Trophoblast cell (in vitro differentiated cells and primary cell): ENCODE data around the gene PIAS1.
"Not testable (repeated sequence)": the region's sequence is repeated elsewhere in the genome, so short reads cannot be mapped to it uniquely, and the experiment has no call there.

ENCODE experiments used
- DNase-seq, 2 donors: peaks; one replicate each; pipeline ENCODE4 v3.0.0-alpha.2; 2016
- H2AFZ ChIP-seq: 2 replicates; pipeline ENCODE4 v1.6.1; 2013; ENCODE audit warnings: low read length, moderate library complexity, mild to moderate bottlenecking; ENCODE audit not compliant: insufficient read depth, poor library complexity
- H2AK5ac ChIP-seq: 2 replicates; pipeline ENCODE4 v1.6.1; 2013; ENCODE audit warnings: mild to moderate bottlenecking, low read length
- H2BK120ac ChIP-seq: 2 replicates; pipeline ENCODE4 v1.6.1; 2013; ENCODE audit warnings: low read length, mild to moderate bottlenecking, moderate library complexity; ENCODE audit not compliant: insufficient read depth, poor library complexity
- H2BK12ac ChIP-seq: 2 replicates; pipeline ENCODE4 v1.6.1; 2013; ENCODE audit warnings: mild to moderate bottlenecking, low read length, moderate library complexity
- H2BK5ac ChIP-seq: 2 replicates; pipeline ENCODE4 v1.6.1; 2013; ENCODE audit warnings: low read length, low read depth, moderate library complexity, mild to moderate bottlenecking; ENCODE audit not compliant: poor library complexity
- H3K14ac ChIP-seq: 2 replicates; pipeline ENCODE4 v1.6.1; 2013; ENCODE audit warnings: mild to moderate bottlenecking, low read length
- H3K18ac ChIP-seq: 2 replicates; pipeline ENCODE4 v1.6.1; 2013; ENCODE audit warnings: mild to moderate bottlenecking, low read length
- H3K23ac ChIP-seq: 2 replicates; pipeline ENCODE4 v1.6.1; 2013; ENCODE audit warnings: low read length
- H3K27ac ChIP-seq: 2 replicates; pipeline ENCODE4 v1.5.1; 2013; ENCODE audit warnings: low read depth, mild to moderate bottlenecking, inconsistent platforms, low read length, moderate library complexity
- H3K27me3 ChIP-seq: 2 replicates; pipeline ENCODE4 v1.6.1; 2013; ENCODE audit warnings: inconsistent platforms, mild to moderate bottlenecking, low read length, moderate library complexity; ENCODE audit not compliant: insufficient read depth
- H3K36me3 ChIP-seq, 2 experiments: 1 replicate in 1 of 2; 2 replicates in 1 of 2; pipeline ENCODE4 v1.6.1; 2013; ENCODE audit warnings: low read length in 2 of 2, mild to moderate bottlenecking in 2 of 2, moderate library complexity in 1 of 2; ENCODE audit not compliant: insufficient read depth in 2 of 2, control insufficient read depth in 1 of 2
- H3K4ac ChIP-seq: 2 replicates; pipeline ENCODE4 v1.6.1; 2013; ENCODE audit warnings: low read depth, mild to moderate bottlenecking, low read length, moderate library complexity
- H3K4me1 ChIP-seq, 2 experiments: 1 replicate in 1 of 2; 2 replicates in 1 of 2; pipeline ENCODE4 v1.6.1; 2013; ENCODE audit warnings: low read length in 2 of 2, mild to moderate bottlenecking in 2 of 2, moderate library complexity in 1 of 2; ENCODE audit not compliant: insufficient read depth in 2 of 2, control insufficient read depth in 1 of 2
- H3K4me2 ChIP-seq: 2 replicates; pipeline ENCODE4 v1.6.1; 2013; ENCODE audit warnings: inconsistent platforms, mild to moderate bottlenecking, low read length, moderate library complexity
- H3K4me3 ChIP-seq: 2 replicates; pipeline ENCODE4 v1.5.1; 2013; ENCODE audit warnings: mild to moderate bottlenecking, low read depth, low read length, inconsistent platforms
- H3K79me1 ChIP-seq: one replicate; pipeline ENCODE4 v1.6.1; 2013; ENCODE audit warnings: low read length
- H3K79me2 ChIP-seq: 2 replicates; pipeline ENCODE4 v1.6.1; 2013; ENCODE audit warnings: low read length, mild to moderate bottlenecking; ENCODE audit not compliant: control insufficient read depth, insufficient read depth, poor library complexity
- H3K9ac ChIP-seq: 2 replicates; pipeline ENCODE4 v1.6.1; 2013; ENCODE audit warnings: mild to moderate bottlenecking, low read length
- H3K9me3 ChIP-seq: 2 replicates; pipeline ENCODE4 v1.6.1; 2013; ENCODE audit warnings: low read depth, mild to moderate bottlenecking, control low read depth, inconsistent platforms, low read length; ENCODE audit not compliant: insufficient read depth
- H4K12ac ChIP-seq: 2 replicates; pipeline ENCODE4 v1.6.1; 2013; ENCODE audit warnings: low read depth, mild to moderate bottlenecking, low read length, moderate library complexity
- H4K8ac ChIP-seq: 2 replicates; pipeline ENCODE4 v1.6.1; 2013; ENCODE audit warnings: low read depth, mild to moderate bottlenecking, low read length, moderate library complexity
- H4K91ac ChIP-seq: one replicate; pipeline ENCODE4 v1.6.1; 2013; ENCODE audit warnings: low read depth, mild to moderate bottlenecking, low read length, moderate library complexity
- WGBS: extraction: QIAGEN DNeasy Blood & Tissue Kit; methylation state at CpG from one replicate; pipeline ENCODE4 v1.1.7; 2013; ENCODE audit warnings: missing lambda C conversion rate; ENCODE audit not compliant: insufficient read length, insufficient coverage; ENCODE audit errors: extremely low coverage; 5-methylcytosine and 5-hydroxymethylcytosine counted together

PIAS1 gene

DNA sequence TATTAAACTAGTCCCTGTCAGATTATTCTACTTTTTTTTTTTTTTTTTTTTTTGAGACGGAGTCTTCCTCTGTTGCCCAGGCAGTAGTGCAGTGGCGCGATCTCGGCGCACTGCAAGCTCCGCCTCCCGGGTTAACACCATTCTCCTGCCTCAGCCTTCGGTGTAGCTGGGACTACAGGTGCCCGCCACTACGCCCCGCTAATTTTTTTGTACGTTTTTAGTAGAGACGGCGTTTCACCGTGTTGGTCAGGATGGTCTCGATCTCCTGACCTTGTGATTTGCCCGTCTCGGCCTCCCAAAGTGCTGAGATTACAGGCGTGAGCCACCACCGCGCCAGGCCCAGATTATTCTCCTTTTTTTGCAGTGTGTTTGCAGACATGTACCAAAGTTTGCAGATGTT lies 4.9 kb downstream of the PIAS1 start:
- H3K4me3 ChIP-seq, H3K27ac ChIP-seq, H3K27me3 ChIP-seq, H3K14ac ChIP-seq, H3K36me3 ChIP-seq, H4K91ac ChIP-seq, H3K4me2 ChIP-seq, H2BK5ac ChIP-seq, H3K9ac ChIP-seq, H2BK12ac ChIP-seq, H2AK5ac ChIP-seq, H3K4me1 ChIP-seq, H2AFZ ChIP-seq, H2BK120ac ChIP-seq, H4K8ac ChIP-seq, DNase-seq, H4K12ac ChIP-seq, H3K79me1 ChIP-seq, H3K23ac ChIP-seq, H3K9me3 ChIP-seq, H3K18ac ChIP-seq: not testable (repeated sequence)
- no CpG with 5 or more reads among the region's 21 CpGs for WGBS
- Histone ChIP-seq H3K4ac (peak overlapping the region; percentile 94), H3K79me2 (peaks cover 19% of the 10 kb centered on the region)

DNA sequence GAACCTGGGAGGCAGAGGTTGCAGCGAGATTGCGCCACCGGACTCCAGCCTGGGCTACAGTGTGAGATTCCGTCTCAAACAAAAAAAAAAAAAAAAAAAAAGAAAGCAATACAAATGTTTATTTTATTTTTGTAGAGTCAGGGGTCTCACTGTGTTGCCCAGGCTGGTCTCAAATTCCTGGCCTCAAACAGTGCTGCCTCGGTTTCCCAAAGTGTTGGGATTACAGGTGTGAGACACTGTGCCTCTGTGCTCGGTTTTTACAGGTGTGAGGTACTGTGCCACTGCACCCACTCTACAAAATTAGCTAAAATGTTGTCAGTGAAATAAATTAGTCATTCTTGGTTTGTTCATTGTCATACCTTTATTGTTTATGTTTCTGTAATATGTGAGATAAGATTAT lies 5.5 kb downstream of the PIAS1 start:
- no peak for DNase-seq
- Histone ChIP-seq H3K27me3 (no peaks in the 10 kb centered on the region), H3K14ac (no peak overlapping the region), H2BK12ac (no peak overlapping the region), H3K4me3 (no peak overlapping the region), H2AFZ (no peak overlapping the region), H4K8ac (no peak overlapping the region), H3K4me1 (no peaks in the 10 kb centered on the region), H2AK5ac (no peak overlapping the region), H3K27ac (no peak overlapping the region), H3K23ac (no peak overlapping the region), H3K4ac (peak overlapping the region; percentile 94), H2BK5ac (no peak overlapping the region), H4K91ac (no peak overlapping the region), H3K79me1 (peaks cover 2% of the 10 kb centered on the region), H4K12ac (no peak overlapping the region), H3K18ac (no peak overlapping the region), H3K4me2 (no peak overlapping the region), H3K9ac (no peak overlapping the region), H3K9me3 (no peaks in the 10 kb centered on the region), H3K79me2 (peaks cover 15% of the 10 kb centered on the region), H3K36me3 (no peaks in the 10 kb centered on the region), H2BK120ac (no peak overlapping the region)
- no CpG with 5 or more reads among the region's 6 CpGs for WGBS

DNA sequence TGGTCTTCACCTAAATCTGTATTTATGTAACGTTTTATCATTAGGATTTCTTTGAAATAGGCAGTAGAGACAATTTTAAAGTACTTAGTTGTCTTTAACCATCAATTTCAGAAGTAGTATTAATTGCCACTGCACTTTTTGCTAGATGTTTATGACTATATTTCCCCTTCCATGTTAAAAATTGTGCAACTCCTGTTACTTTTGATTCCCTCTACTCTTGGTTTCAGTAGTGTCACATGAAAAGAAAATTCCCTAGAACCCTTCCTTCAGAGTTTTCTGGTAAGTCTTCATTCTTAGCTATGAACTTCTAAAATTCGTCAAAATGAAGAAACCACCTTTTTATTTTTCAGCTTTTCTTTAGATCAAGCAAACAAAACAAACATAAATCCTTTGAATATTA lies 7.1 kb downstream of the PIAS1 start:
- H3K4ac ChIP-seq = no peak overlapping the region
- no peaks in the 10 kb centered on the region for H3K9me3 ChIP-seq
- no peak overlapping the region for H2BK12ac ChIP-seq
- peaks cover 0 to 2% of the 10 kb centered on the region in 2 experiments for H3K36me3 ChIP-seq
- H2AK5ac ChIP-seq = no peak overlapping the region
- no peak overlapping the region for H4K8ac ChIP-seq
- H4K12ac ChIP-seq = no peak overlapping the region
- no peak overlapping the region for H2BK120ac ChIP-seq
- H3K79me2 ChIP-seq = peaks cover 8% of the 10 kb centered on the region
- WGBS = no CpG with 5 or more reads among the region's 2 CpGs
- no peaks in the 10 kb centered on the region for H3K27me3 ChIP-seq
- no peak overlapping the region for H2AFZ ChIP-seq
- H3K4me3 ChIP-seq = no peak overlapping the region
- no peak for DNase-seq
- H2BK5ac ChIP-seq = no peak overlapping the region
- no peak overlapping the region for H3K18ac ChIP-seq
- H4K91ac ChIP-seq = no peak overlapping the region
- H3K23ac ChIP-seq = no peak overlapping the region
- H3K27ac ChIP-seq = no peak overlapping the region
- no peak overlapping the region for H3K14ac ChIP-seq
- no peaks in the 10 kb centered on the region for H3K4me1 ChIP-seq
- H3K9ac ChIP-seq = no peak overlapping the region
- no peak overlapping the region for H3K4me2 ChIP-seq
- H3K79me1 ChIP-seq = no peaks in the 10 kb centered on the region

DNA sequence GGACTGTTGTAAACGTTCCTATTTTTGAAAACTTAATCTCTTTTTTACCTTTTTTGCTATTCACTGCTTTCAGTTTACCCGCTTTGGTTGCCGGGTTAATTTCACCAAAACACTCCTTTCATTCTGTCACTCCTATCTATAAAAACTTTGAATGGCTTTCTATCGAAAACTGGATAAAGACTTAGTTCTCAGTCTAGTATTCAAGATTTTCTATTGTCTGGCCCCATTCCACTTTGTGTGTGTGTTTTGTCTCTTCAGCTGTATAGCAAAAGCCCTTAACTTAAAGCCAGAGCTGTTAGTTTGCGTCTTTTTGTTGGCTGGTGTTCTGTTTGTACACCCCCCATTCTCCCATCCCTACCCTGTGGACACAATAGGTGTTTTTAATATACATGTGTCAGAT lies 7.5 kb downstream of the PIAS1 start:
- Histone ChIP-seq H3K23ac (no peak overlapping the region), H3K79me1 (no peaks in the 10 kb centered on the region), H3K4me1 (no peaks in the 10 kb centered on the region), H3K4me3 (no peak overlapping the region), H2AFZ (no peak overlapping the region), H2BK12ac (no peak overlapping the region), H3K36me3 (peaks cover 0 to 2% of the 10 kb centered on the region in 2 experiments), H4K12ac (no peak overlapping the region), H3K27ac (no peak overlapping the region), H3K79me2 (peaks cover 8% of the 10 kb centered on the region), H3K4me2 (no peak overlapping the region), H4K8ac (no peak overlapping the region), H2AK5ac (no peak overlapping the region), H3K18ac (no peak overlapping the region), H3K27me3 (no peaks in the 10 kb centered on the region), H3K14ac (no peak overlapping the region), H3K9ac (no peak overlapping the region), H4K91ac (no peak overlapping the region), H2BK120ac (no peak overlapping the region), H2BK5ac (no peak overlapping the region), H3K4ac (no peak overlapping the region), H3K9me3 (no peaks in the 10 kb centered on the region)
- no CpG with 5 or more reads among the region's 5 CpGs for WGBS
- DNase-seq = no peak
